HL-60/S4 treated with phorbol 12-myristate 13-acetate at 8.2 ng/mL for 4 days and 3 days (cell line): ENCODE measurements around the gene PPIAL4G.
"Not testable (repeated sequence)": the region's sequence is repeated elsewhere in the genome, so short reads cannot be mapped to it uniquely, and the experiment has no call there.

Source experiments
- in situ Hi-C: fragments of 300-500 bp; cut with MboI; formaldehyde crosslinking; loops from 2 replicates; pipeline ENCODE4 v1.15.0; 2022; ENCODE audit warnings: low sequenced_read_pairs

PPIAL4G gene

DNA sequence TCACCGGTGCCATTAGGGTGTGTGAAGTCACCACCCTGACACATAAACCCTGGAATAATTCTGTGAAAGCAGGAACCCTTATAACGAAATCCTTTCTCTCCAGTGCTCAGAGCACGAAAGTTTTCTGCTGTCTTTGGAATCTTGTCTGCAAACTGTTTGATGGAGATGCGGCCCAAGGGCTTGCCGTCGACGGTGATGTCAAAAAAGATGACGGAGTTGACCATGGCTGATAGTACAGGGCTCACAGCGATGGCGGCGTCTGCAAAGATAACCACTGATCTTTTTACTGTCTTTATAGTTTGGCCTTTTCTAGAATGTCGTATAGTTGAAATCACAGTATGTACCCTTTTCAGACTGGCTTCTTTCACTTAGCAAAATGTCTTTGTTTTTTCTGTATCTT is at the start of gene PPIAL4G:
TSS of gene PPIAL4G (minus strand) at position 274 of the 400 bp plus-strand sequence. CDS start at position 224, 50 bp downstream.
- in situ Hi-C loops: not testable (repeated sequence)

DNA sequence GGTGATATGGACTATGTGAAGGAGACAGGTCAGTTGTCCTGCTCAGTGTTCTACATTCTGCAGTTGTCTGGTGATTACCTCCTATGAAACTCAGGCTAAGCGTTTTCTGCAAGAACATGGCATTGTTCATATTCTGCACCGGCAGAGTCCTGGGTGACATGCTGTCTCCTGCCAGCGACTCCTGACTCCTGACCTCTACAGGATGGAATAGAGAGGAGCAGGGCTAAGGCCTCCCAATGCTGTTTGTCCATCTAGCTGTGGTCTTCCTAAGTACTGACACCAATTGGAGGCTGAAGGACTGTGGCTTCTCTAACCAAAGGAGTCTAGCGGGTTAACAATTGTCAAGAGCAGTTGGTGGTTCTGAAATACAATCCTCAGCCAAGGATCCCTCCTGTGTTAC is 49.1 kb upstream of the PPIAL4G start:
- in situ Hi-C loops: not testable (repeated sequence)

DNA sequence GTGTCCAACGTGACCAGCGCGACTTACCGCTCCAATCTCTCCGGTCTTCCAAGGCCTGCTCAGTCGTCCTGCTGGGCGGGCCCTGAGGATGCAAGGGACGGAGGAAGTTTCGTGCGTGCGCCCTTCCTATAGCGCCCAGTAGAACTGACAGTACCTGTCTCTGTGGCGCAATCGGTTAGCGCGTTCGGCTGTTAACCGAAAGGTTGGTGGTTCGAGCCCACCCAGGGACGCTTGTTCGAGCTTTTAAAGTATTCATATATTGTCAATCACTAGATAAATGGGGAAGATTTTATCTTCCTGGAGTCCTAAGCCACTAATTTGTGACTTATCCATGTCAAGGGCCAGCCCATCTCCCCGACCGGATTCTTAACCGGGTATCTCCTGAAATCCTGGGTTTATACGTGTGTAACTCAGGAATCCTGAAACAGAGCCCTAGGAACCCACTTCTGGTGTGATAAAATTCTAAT is 46.0 kb upstream of the PPIAL4G start:
- in situ Hi-C loops: not testable (repeated sequence)

DNA sequence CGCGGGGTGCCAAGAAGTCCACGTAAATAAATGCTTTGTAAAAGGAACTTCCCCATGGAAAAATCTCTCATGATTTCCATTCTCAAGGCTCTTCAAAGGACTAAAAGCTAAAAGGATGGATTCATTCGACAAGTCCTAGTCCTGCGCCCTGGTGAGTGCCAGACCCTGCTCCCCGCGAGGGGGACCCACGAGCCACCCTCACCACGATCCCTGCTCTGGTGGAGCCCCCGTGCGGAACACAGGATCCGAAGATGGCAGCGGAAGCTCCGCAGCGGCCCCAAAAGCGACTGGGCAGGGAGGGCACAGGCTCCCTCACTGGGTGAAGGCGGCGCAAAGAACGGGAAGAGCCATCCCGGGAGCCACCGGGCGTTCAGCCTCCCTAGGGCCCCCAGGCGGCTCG is 45.5 kb upstream of the PPIAL4G start:
- in situ Hi-C loops: not testable (repeated sequence)

DNA sequence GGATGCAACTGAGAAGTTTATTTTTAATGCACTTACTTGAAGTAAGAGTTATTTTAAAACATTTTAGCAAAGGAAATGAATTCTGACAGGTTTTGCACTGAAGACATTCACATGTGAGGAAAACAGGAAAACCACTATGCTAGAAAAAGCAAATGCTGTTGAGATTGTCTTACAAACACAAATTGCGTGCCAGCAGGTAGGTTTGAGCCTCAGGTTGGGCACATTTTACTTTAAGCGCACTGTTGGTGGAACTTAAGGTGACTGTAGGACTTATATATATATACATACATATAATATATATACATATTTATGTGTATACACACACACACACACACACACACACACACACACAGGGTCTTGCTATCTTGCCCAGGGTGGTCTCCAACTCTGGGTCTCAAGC is 43.5 kb upstream of the PPIAL4G start:
- in situ Hi-C loops: not testable (repeated sequence)

DNA sequence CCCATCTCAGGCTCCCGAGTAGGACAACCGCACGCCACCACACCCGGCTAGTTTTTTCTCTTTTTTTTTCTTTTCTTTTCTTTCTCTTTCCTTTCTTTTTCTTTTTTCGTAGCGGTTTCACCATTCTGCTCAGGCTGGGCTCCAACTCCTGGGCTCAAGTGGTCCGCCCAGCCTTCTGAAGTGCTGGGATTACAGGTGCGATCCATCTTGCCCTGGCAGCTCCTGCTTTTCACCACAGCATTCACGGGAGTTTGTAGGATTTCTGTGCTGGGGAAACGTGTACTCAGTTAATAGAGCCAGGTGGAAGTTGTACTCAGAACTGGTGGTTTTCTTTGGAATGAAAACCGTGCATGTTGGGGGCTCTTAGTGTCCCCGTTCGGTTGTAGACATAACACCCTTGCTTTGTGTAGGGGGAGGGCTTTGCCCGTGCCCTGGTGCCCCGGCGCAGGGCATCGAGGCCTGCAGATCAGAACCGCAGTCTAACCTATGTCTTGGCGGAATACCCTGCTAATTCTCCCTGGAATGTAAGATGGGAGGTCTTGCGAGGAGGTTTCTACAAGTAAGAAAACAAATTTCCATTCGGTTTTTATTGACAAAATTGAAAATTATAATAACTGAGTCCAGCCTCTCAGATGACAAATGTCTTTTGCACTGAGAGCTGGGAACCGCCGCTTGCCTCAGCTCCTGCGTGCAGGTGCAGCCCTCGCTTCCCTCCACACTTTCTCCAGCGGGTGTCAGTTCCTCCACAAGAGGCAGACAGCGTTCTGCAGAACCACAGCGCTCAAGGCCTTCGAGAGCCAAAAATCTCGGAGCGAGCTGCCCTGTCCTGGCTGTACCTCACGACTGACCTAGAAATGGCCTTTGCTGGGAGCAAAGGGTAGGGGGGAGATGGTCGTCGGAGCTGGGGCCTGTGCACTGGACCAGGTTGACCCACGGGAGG is 40.4 kb upstream of the PPIAL4G start:
- in situ Hi-C loops: not testable (repeated sequence)

DNA sequence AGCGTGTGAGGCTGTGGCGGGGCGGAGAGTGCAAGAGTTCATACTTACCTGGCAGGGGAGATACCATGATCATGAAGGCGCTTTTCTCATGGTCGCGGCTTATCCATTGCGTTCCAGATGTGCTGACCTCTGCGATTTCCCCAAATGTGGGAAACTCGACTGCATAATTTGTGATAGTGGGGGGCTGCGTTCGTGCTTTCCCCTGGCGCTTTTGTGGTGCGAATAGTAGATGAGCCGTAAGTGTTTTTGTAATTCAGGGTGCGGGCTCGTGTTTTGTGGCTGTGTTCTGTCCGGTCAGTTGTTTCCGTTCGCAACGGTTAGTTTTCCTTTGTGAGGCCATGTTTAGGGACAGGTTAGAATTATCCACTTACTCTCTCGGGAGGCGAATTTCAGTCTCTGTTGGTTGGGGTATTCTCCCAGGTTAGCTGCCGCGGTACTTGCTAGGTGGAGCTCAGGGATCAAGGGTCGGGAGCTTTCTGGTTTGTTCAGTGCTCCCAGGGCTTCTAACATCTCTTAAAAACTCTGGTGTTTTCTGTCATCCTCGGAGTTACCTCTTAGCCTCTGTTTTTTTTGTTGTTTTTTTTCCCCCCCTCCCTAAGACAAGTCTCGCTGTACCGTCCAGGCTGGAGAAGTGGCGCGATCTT is 39.6 kb upstream of the PPIAL4G start:
- in situ Hi-C loops: not testable (repeated sequence)

DNA sequence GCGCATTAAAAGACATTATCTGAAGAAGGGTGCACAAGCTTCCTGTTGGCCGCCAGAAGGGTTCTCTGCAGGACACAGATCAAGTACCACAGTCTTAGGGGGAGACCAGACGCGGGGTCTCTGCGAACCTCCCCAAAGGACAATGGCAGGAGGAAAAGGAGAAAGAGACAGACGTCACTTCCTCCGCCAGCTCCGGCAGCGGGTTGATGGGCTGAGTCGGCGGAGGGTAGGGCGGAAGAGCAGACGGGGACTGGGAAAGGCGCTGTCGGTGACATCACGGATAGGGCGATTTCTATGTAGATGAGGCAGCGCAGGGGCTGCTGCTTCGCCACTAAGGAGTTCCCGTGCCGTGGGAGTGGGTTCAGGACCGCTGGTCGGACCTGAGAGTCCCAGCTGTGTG is 39.0 kb upstream of the PPIAL4G start:
- in situ Hi-C loops: not testable (repeated sequence)

DNA sequence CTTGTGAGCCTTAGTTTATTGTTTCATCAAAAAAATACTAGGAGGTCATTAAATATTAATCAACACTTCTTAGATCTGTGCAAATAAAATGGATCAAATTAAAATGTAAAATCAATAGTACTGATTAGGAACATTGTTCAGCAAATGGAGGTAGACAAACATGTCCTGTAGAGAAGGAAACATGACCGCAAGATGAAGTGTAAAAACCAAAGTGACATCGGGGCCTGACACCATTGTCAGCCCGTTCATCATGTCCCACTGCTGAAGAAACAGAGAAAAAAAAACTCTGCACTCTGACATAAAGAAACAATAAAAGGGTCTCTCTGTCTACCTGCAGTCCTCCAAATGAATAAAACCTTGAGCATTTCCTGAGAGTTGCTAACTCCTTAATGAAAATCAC is 31.2 kb upstream of the PPIAL4G start:
- in situ Hi-C loops: not testable (repeated sequence)

DNA sequence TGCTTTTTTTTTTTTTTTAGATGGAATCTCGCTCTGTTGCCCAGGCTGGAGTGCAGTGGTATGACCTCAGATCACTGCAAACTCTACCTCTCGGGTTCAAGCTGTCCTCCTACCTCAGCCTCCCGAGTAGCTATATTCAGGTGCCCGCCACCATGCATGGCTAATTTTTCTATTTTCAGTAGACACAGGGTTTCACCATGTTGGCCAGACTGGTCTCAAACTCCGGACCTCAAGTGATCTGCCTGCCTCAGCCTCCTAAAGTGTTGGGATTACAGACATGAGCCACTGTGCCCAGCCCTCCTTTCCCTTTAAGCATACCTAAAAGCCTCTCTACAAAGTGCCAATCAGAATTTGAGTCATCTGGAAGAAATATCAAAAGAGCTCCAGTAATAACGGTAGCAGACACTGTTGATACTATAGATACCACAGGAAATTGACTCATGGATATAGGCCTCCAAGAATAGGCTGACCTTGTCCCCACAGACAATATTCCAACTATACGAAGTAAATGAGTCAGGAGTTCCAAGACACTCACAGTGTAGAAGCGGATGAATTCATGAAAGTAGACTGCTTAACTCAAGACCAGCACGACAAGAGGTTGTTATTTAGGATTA is 29.6 kb upstream of the PPIAL4G start:
- in situ Hi-C loops: not testable (repeated sequence)

DNA sequence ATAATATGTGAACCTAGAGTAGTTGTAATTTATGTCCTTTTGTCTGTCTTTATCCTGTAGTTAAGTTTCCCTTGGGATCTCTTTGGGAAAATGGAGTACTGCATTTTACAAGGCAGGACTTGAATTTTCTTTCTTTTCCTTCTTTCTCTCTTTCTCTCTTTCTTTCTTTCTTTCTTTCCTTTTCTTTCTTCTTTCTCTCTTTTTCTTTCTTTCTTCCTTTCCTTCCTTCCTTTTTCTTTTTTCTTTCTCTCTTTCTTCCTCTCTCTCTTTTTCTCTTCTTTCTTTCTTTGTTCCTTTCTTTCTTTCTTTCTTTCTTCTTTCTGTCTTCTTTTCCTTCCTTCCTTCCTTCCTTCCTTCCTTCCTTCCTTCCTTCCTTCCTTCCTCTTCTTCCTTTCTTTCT is 10.8 kb upstream of the PPIAL4G start:
- in situ Hi-C loops: not testable (repeated sequence)

DNA sequence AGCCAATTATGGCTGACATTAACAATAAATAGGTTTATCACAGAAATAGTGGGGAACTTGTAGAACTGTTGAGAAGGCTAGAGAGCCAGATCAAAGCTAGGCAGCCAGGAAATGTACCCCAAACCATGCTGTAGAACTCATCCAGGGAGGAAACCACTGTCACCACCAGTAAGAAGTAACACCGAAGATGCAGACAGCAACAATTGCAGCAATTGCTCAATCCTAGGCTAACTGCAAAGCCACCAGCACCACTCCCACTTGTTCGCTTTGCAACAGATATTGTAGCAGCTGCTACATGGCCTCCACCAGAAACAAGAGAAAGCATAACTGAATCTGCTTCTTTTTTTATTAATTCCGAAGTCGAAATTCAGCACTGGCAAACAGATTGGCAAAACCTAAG is 2.0 kb downstream of the PPIAL4G start:
- in situ Hi-C loops: not testable (repeated sequence)

DNA sequence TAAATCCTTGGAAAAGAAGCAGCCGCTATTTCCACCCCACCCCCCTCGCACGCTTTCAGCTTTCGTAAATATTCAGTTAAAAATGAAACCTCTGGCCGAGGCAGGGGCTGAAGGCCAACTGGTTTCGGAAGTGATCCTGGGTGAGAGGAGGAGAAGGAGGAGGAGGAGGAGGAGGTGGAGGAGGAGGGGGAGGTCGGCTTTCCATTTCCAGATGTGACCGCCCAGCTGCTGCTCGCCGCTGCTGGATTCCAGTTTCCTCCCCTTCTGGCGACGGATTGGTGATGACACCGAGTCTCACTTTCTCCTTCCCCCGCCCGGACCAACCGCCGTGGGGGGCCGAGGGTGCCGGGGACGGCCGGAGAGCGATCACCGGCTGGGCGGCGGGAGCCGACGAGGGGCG is 23.4 kb downstream of the PPIAL4G start:
- in situ Hi-C loops: not testable (repeated sequence)

DNA sequence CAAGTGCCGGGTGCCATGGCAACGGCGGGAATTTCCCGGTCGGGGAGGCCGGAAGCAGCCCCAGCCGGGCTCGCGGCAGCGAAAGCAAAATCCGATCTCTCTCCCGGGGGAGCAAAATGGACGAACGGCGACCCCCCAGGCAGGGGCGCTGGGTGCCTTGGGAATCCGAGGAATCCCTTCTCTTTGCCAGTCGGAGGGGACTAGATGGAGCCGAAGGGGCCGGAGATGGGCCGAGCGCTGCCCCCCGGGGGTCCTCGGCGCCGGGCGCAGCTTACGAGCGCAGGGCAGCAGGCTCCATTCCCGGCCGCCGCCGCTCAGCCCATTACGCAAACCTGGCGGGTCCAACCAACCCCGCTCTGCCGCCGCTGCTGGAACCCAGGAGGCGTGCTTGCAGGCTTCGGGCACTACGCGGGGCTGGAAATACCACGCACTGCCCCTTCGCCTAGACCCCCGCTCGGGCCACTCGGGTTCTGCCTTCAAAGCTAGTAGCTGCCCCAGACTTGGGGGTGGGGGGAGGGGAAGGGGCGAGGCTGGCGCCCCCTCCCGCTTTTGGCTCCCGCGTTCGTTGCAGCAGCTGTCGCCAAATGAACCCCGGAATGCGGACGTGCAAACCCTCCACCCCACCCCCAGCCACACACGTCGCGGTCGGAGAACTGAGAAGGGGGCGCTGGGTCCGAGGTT is 24.1 kb downstream of the PPIAL4G start:
- in situ Hi-C loops: not testable (repeated sequence)

DNA sequence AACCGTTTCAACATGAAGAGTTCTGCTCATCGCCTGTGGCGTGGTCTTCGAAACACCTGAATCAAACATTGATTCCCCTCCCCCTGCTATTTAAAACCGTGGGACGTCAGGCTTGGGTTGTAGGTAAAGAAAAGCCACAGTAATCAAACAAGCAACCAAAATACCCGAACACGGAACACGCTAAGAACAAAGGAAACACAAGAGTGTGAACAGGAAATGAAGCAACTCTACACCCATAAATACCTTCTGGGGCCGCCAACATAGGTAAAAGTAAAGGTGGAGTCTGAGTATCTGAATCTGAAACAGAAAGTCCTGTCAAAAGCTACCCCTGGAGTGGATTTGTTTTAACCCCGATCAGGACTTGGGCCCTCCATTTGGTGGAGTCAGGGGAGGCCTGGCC is 24.7 kb downstream of the PPIAL4G start:
- in situ Hi-C loops: not testable (repeated sequence)

DNA sequence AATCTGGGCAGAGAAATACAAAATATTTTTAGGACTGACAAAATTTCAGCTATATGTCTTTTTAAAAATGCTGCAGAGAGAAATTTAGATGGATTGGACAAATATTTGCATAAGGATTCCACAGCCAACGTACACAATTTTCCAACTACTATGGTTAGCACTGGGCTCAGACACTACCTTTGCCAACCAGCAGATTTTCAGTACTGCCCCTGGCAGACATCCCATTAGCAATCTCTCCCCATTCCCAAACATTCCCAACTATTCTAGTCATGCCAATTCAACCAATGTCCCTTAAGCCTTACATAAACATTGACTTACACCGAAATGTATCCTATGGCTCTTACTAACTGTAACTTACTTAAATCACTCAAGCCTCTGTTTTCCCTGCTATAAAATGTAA is 30.3 kb downstream of the PPIAL4G start:
- in situ Hi-C loops: not testable (repeated sequence)

DNA sequence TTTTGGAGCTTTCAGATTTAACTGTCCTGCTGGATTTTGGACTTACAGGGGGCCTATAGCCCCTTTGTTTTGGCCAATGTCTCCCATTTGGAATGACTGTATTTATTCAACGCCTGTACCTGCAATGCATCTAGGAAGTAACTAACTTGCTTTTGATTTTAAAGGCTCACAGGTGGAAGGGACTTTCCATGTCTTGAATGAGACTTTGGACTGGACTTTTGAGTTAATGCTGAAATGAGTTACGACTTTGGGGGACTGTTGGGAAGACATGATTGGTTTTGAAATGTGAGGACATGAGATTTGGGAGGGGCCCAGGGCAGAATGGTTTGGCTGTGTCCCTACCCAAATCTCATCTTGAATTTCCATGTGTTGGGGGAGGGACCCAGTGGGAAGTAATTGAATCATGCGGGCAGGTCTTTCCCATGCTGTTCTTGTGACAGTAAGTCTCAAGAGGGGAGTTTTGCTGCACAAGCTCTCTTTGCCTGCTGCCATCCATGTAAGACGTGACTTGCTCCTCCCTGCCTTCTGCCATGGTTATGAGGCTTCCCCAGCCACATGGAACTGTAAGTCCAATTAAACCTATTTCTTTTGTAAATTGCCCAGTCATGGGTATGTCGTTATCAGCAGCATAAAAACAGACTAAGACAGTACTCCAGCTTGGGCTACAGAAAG is 43.3 kb downstream of the PPIAL4G start:
- in situ Hi-C loops: not testable (repeated sequence)

DNA sequence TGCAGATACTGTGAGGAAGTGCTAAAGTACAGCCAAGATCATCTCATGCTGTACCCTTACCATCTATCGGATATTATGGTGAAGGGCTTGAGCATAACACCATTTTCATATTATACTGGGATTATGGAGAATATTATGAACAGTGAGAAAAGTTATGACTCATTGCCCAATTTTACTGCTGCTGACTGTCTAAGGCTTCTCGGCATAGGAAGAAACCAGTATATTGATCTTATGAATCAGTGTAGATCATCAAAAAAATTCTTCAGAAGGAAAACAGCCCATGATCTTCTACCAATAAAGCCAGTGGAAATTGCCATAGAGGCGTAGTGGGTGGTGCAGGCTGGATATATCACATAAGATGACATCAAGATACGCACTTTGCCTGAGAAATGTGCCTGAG is 47.7 kb downstream of the PPIAL4G start:
- in situ Hi-C loops: no loop called here

DNA sequence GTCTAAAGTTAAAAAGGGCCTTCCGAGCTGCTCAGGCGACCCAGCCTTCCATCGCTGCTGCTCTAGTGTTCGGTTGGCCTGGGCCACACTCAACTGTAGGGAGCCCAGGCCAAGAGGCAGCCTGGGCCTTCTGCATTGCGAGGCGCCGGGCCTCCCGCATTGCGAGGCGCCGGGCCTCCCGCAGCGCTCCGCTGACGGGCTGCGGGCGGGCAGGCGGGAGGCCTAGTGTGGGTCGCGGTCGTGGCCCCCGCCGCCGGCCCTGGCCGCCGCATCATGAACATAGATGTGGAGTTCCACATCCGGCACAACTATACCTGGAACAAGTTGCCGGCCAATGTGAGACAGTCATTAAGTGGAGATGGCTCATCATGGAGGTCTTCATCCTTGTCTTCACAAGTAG is 48.3 kb downstream of the PPIAL4G start:
- in situ Hi-C loops: no loop called here

DNA sequence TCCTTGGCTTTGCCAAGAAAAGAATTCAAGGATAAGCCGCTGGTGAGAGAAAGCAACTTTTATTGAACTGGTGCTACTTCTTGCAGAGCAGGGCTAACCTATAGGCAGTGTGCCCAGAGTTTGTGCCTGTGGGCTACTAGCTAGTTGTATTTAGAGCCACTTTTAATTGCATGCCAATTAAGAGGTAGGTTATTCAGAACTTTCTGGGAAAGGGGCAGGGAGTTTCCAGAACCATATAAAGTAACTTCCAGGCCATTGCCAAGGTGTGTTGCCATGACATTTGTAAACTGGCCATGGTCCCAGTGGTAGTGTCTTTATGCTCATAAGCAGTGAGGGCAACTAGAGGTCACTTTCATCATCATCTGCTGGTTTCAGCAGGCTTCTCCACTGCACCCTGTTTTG is 50.2 kb downstream of the PPIAL4G start:
- in situ Hi-C loops: not testable (repeated sequence)
